Hepatocyte (in vitro differentiated cells): Measurements from ENCODE around the gene LYPLA2. TPM values are rescaled to one million over a fixed set of nuclear protein-coding genes. Genes with fewer than 3 reads are reported as not detected.
A peak's percentile ranks its signal among the peaks of the same experiment; 100 is the strongest.

Source experiments
- DNase-seq: peaks from one replicate; pipeline ENCODE4 v3.0.0-alpha.2; 2016; ENCODE audit warnings: low spot score
- H2AFZ ChIP-seq: fragments of 200-600 bp; sonication (generic); 2 replicates; pipeline ENCODE4 v1.6.0; 2016; ENCODE audit warnings: antibody characterized with exemption, mild to moderate bottlenecking
- H3K27ac ChIP-seq: fragments of 200-600 bp; sonication (generic); 2 replicates; pipeline ENCODE4 v1.5.1; 2016; ENCODE audit warnings: mild to moderate bottlenecking
- H3K27me3 ChIP-seq: fragments of 200-600 bp; sonication (generic); 2 replicates; pipeline ENCODE4 v1.6.1; 2016
- H3K36me3 ChIP-seq: fragments of 200-600 bp; sonication (generic); replicated peaks from 2 replicates; pipeline ENCODE4 v1.5.1; 2016; ENCODE audit warnings: low read depth; ENCODE audit not compliant: insufficient read depth
- H3K4me1 ChIP-seq: fragments of 200-600 bp; sonication (generic); 2 replicates; pipeline ENCODE4 v1.5.1; 2016; ENCODE audit warnings: mild to moderate bottlenecking, moderate library complexity; ENCODE audit not compliant: insufficient read depth
- H3K4me2 ChIP-seq: fragments of 200-600 bp; sonication (generic); 2 replicates; pipeline ENCODE4 v1.6.0; 2016
- H3K4me3 ChIP-seq: fragments of 200-600 bp; sonication (generic); 2 replicates; pipeline ENCODE4 v1.5.1; 2016; ENCODE audit warnings: mild to moderate bottlenecking
- H3K79me2 ChIP-seq: fragments of 200-600 bp; sonication (generic); 2 replicates; pipeline ENCODE4 v1.6.0; 2017; ENCODE audit warnings: mild to moderate bottlenecking
- H3K9me2 ChIP-seq: fragments of 200-600 bp; sonication (generic); replicated peaks from 2 replicates; pipeline ENCODE4 v1.6.0; 2017; ENCODE audit warnings: mild to moderate bottlenecking; ENCODE audit not compliant: insufficient read depth
- H3K9me3 ChIP-seq: fragments of 200-600 bp; sonication (generic); 2 replicates; pipeline ENCODE4 v1.5.1; 2016; ENCODE audit warnings: low read depth, mild to moderate bottlenecking
- H4K20me1 ChIP-seq: fragments of 200-600 bp; sonication (generic); 2 replicates; pipeline ENCODE4 v1.6.0; 2016; ENCODE audit warnings: mild to moderate bottlenecking; ENCODE audit not compliant: insufficient read depth, poor library complexity, severe bottlenecking
- EZH2 ChIP-seq: fragments of 200-600 bp; sonication (generic); IDR thresholded peaks from 2 replicates; pipeline ENCODE4 v1.6.1; 2016; ENCODE audit warnings: antibody characterized with exemption, mild to moderate bottlenecking, borderline replicate concordance
- EZH2phosphoT487 ChIP-seq: fragments of 200-600 bp; sonication (generic); IDR thresholded peaks from one replicate; pipeline ENCODE4 v1.6.1; 2018; ENCODE audit warnings: antibody characterized with exemption, mild to moderate bottlenecking, low read depth, moderate library complexity; ENCODE audit not compliant: unreplicated experiment, severe bottlenecking
- WGBS: methylation state at CpG from one replicate; pipeline ENCODE4 v1.1.6; 2016; ENCODE audit warnings: low lambda C conversion rate; ENCODE audit errors: missing lambda C conversion rate; 5-methylcytosine and 5-hydroxymethylcytosine counted together
- polyA plus RNA-seq: library from polyadenylated mRNA; unstranded; fragments of >200 nt; fragmentation: Nextera tagmentation; extraction: Ambion mirVana; gene quantifications from 2 replicates; pipeline ENCODE4 v1.2.1, GENCODE V29; 2016
- total RNA-seq: library from RNA; depleted of rRNA; stranded (reverse); fragments of >200 nt; gene quantifications from 2 replicates; pipeline ENCODE4 v1.2.3, GENCODE V29; 2014
- TF ChIP-seq, protein P1 (sequence below): fragments of 200-600 bp; sonication (generic); IDR thresholded peaks from 2 replicates; pipeline ENCODE4 v1.5.1; 2016; ENCODE audit warnings: antibody characterized with exemption, mild to moderate bottlenecking; ENCODE audit not compliant: poor library complexity

The LYPLA2 gene
- total and polyA plus RNA-seq, 2 experiments from 2014 or later: 73.2 to 162 TPM

DNA sequence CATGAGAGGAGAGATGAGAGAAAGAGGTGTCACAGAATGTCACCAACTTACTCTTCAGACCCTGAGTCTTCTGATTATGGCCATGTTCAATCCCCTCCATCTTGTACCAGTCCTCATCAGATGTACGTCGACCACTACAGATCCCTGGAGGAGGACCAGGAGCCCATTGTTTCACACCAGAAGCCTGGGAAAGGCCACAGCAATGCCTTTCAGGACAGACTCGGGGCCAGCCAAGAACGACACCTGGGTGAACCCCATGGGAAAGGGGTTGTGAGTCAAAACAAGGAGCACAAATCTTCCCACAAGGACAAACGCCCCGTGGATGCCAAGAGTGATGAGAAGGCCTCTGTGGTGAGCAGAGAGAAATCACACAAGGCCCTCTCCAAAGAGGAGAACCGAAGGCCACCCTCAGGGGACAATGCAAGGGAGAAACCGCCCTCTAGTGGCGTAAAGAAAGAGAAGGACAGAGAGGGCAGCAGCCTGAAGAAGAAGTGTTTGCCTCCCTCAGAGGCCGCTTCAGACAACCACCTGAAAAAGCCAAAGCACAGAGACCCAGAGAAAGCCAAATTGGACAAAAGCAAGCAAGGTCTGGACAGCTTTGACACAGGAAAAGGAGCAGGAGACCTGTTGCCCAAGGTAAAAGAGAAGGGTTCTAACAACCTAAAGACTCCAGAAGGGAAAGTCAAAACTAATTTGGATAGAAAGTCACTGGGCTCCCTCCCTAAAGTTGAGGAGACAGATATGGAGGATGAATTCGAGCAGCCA, 39.7 kb upstream of the LYPLA2 start:
- 75% methylated on average over 11 of the region's 11 CpGs for WGBS
- H3K4me1 ChIP-seq: no peaks in the 10 kb centered on the region
- no peaks in the 10 kb centered on the region for H3K9me3 ChIP-seq
- no peak overlapping the region for H2AFZ ChIP-seq
- H3K9me2 ChIP-seq: no peaks in the 10 kb centered on the region
- H4K20me1 ChIP-seq: peaks cover 33% of the 10 kb centered on the region
- peaks cover 57% of the 10 kb centered on the region for H3K79me2 ChIP-seq
- no peaks in the 10 kb centered on the region for H3K27me3 ChIP-seq
- H3K36me3 ChIP-seq: peaks cover 7% of the 10 kb centered on the region
- peak; percentile 80 for DNase-seq
- TF ChIP-seq, protein P1, sequence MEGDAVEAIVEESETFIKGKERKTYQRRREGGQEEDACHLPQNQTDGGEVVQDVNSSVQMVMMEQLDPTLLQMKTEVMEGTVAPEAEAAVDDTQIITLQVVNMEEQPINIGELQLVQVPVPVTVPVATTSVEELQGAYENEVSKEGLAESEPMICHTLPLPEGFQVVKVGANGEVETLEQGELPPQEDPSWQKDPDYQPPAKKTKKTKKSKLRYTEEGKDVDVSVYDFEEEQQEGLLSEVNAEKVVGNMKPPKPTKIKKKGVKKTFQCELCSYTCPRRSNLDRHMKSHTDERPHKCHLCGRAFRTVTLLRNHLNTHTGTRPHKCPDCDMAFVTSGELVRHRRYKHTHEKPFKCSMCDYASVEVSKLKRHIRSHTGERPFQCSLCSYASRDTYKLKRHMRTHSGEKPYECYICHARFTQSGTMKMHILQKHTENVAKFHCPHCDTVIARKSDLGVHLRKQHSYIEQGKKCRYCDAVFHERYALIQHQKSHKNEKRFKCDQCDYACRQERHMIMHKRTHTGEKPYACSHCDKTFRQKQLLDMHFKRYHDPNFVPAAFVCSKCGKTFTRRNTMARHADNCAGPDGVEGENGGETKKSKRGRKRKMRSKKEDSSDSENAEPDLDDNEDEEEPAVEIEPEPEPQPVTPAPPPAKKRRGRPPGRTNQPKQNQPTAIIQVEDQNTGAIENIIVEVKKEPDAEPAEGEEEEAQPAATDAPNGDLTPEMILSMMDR: peak; percentile 61
- TF ChIP-seq EZH2phosphoT487 (no peak), EZH2 (no peak)
- no peak overlapping the region for H3K4me3 ChIP-seq
- H3K27ac ChIP-seq: no peak overlapping the region
- no peak overlapping the region for H3K4me2 ChIP-seq

DNA sequence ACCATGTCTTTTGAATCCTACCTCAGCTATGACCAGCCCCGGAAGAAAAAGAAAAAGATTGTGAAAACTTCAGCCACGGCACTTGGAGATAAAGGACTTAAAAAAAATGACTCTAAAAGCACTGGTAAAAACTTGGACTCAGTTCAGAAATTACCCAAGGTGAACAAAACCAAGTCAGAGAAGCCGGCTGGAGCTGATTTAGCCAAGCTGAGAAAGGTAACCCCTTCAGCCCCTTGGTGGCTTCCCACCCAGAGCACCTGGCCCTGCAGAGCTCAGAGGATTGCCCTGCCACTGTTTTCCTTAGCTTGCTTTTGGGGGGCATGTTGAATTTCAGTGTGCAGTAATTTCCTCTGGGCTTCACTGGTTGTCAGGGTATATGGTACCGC, 39.1 kb upstream of the LYPLA2 start:
- Histone ChIP-seq H3K4me2 (no peak overlapping the region), H2AFZ (no peak overlapping the region), H3K79me2 (peaks cover 51% of the 10 kb centered on the region), H3K36me3 (peaks cover 7% of the 10 kb centered on the region), H3K9me2 (no peaks in the 10 kb centered on the region), H3K4me1 (no peaks in the 10 kb centered on the region), H3K4me3 (no peak overlapping the region), H3K27ac (no peak overlapping the region), H3K27me3 (no peaks in the 10 kb centered on the region), H3K9me3 (no peaks in the 10 kb centered on the region), H4K20me1 (peaks cover 30% of the 10 kb centered on the region)
- 93% methylated on average over 4 of the region's 4 CpGs for WGBS
- no peak for DNase-seq
- TF ChIP-seq EZH2phosphoT487 (no peak), EZH2 (no peak)
- TF ChIP-seq, protein P1: no peak

DNA sequence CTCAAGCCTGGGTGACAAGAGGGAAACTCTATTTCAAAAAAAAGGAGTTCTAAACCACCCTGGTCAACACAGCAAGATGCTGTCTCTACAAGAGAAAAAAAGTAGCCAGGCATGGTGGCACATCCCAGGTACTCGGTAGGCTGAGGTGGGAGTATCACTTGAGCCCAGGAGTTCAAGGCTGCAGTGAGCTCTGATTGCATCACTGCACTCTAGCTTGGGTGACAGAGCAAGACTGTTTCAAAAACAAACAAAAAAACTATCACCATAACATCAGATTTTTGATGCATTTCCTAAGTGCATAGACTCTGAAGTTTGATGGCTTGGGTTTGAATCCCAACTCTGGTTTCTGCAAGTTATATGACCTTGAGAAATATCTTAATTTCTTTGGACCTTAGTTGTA, 38.0 kb upstream of the LYPLA2 start:
- H3K27ac ChIP-seq: no peak overlapping the region
- H3K36me3 ChIP-seq: peaks cover 7% of the 10 kb centered on the region
- peaks cover 19% of the 10 kb centered on the region for H4K20me1 ChIP-seq
- H2AFZ ChIP-seq: no peak overlapping the region
- no peaks in the 10 kb centered on the region for H3K9me3 ChIP-seq
- no peaks in the 10 kb centered on the region for H3K9me2 ChIP-seq
- H3K4me2 ChIP-seq: no peak overlapping the region
- no peak for DNase-seq
- H3K4me1 ChIP-seq: no peaks in the 10 kb centered on the region
- no peak for TF ChIP-seq EZH2phosphoT487
- TF ChIP-seq, protein P1: no peak
- TF ChIP-seq EZH2: no peak
- 100% methylated on average over 1 of the region's 1 CpG for WGBS
- H3K79me2 ChIP-seq: peaks cover 43% of the 10 kb centered on the region
- H3K27me3 ChIP-seq: no peaks in the 10 kb centered on the region
- H3K4me3 ChIP-seq: no peak overlapping the region
